Keratinocyte (primary cell): Measurements from ENCODE around the gene ERO1B. TPM values are rescaled to one million over a fixed set of nuclear protein-coding genes. Genes with fewer than 3 reads are reported as not detected.

Experiments
- DNase-seq: peaks from one replicate; pipeline ENCODE4 v3.0.0-alpha.2; 2011; ENCODE audit warnings: low read depth, missing footprints, low spot score
- FAIRE-seq: peaks from 2 replicates; lab custom pipeline; 2011; peaks lifted over from hg19 to GRCh38; lab: Jason Lieb, UNC
- H2AFZ ChIP-seq: 2 replicates; pipeline ENCODE4 v1.6.0; 2012; ENCODE audit warnings: low read length, control low read depth, inconsistent platforms; ENCODE audit not compliant: control insufficient read depth
- H3K27ac ChIP-seq: 2 replicates; pipeline ENCODE4 v1.5.1; 2011; ENCODE audit warnings: low read length; ENCODE audit not compliant: control insufficient read depth, insufficient read depth
- H3K27me3 ChIP-seq: 3 replicates; pipeline ENCODE4 v1.6.0; 2011; ENCODE audit warnings: low read length; ENCODE audit not compliant: control insufficient read depth, insufficient read depth; ENCODE audit errors: extremely low read depth
- H3K36me3 ChIP-seq, 2 experiments: 2 replicates in 1 of 2; 3 replicates in 1 of 2; pipeline ENCODE4 v1.5.1; 2011; ENCODE audit warnings: low read length in 2 of 2, mild to moderate bottlenecking in 1 of 2; ENCODE audit not compliant: control insufficient read depth in 2 of 2, insufficient read depth in 2 of 2; ENCODE audit errors: extremely low read depth in 1 of 2
- H3K4me1 ChIP-seq: 3 replicates; pipeline ENCODE4 v1.5.1; 2011; ENCODE audit warnings: low read length; ENCODE audit not compliant: control insufficient read depth, insufficient read depth; ENCODE audit errors: extremely low read depth
- H3K4me2 ChIP-seq: 3 replicates; pipeline ENCODE4 v1.6.0; 2011; ENCODE audit warnings: low read depth, low read length; ENCODE audit not compliant: control insufficient read depth, insufficient read depth; ENCODE audit errors: extremely low read depth
- H3K4me3 ChIP-seq, 3 experiments: fragments of 200-600 bp in 1 of 3; sonication (generic) in 1 of 3; 2 replicates in 2 of 3; 3 replicates in 1 of 3; pipeline ENCODE4 v1.5.1; 2011 to 2016; ENCODE audit warnings: low read length in 3 of 3, mild to moderate bottlenecking in 3 of 3, control low read depth in 2 of 3, inconsistent platforms in 1 of 3, low read depth in 1 of 3, mixed read lengths in 1 of 3, mixed run types in 1 of 3, moderate library complexity in 1 of 3; ENCODE audit not compliant: control insufficient read depth in 2 of 3, insufficient read depth in 2 of 3; ENCODE audit errors: extremely low read depth in 1 of 3
- H3K79me2 ChIP-seq: 2 replicates; pipeline ENCODE4 v1.6.0; 2012; ENCODE audit warnings: low read length; ENCODE audit not compliant: control insufficient read depth, insufficient read depth
- H3K9ac ChIP-seq: 3 replicates; pipeline ENCODE4 v1.6.0; 2011; ENCODE audit warnings: low read length; ENCODE audit not compliant: control insufficient read depth, insufficient read depth; ENCODE audit errors: extremely low read depth
- H3K9me1 ChIP-seq: 3 replicates; pipeline ENCODE4 v1.6.0; 2011; ENCODE audit warnings: low read length; ENCODE audit not compliant: control insufficient read depth, insufficient read depth; ENCODE audit errors: extremely low read depth
- H3K9me3 ChIP-seq: 2 replicates; pipeline ENCODE4 v1.5.1; 2012; ENCODE audit warnings: low read depth, low read length; ENCODE audit not compliant: control insufficient read depth
- H4K20me1 ChIP-seq: 3 replicates; pipeline ENCODE4 v1.6.0; 2011; ENCODE audit warnings: low read length; ENCODE audit not compliant: control insufficient read depth, insufficient read depth; ENCODE audit errors: extremely low read depth
- EZH2 ChIP-seq: IDR thresholded peaks from one replicate; pipeline ENCODE4 v1.6.1; 2012; ENCODE audit warnings: inconsistent platforms, mild to moderate bottlenecking, low read length, moderate library complexity
- dilution Hi-C: fragments of 300-500 bp; cut with MboI; formaldehyde crosslinking; loops from one replicate; pipeline ENCODE4 v1.7.0; 2020; ENCODE audit warnings: low sequenced_read_pairs; ENCODE audit not compliant: extremely low pct_ligation_motif_present
- polyA plus RNA-seq, 5 experiments: library from polyadenylated mRNA; depleted of rRNA in 3 of 5; stranded (reverse) in 3 of 5; stranded (forward) in 1 of 5; unstranded in 1 of 5; fragments of >200 nt; gene quantifications; 1 replicate in 1 of 5; 2 replicates in 3 of 5; 3 replicates in 1 of 5; pipeline versions ENCODE4 v1.2.1 to v1.2.3, GENCODE V29; 2011 to 2012; ENCODE audit warnings: missing spikeins in 2 of 5, low read depth in 1 of 5, low replicate concordance in 1 of 5
- TF ChIP-seq, protein P1 (sequence below), 3 experiments: IDR thresholded peaks in 1 of 3; conservative IDR thresholded peaks in 1 of 3; optimal IDR thresholded peaks in 1 of 3; 2 replicates in 2 of 3; 3 replicates in 1 of 3; pipeline versions ENCODE3 to v1.5.1; 2011; ENCODE audit warnings: low read length in 3 of 3, mild to moderate bottlenecking in 3 of 3, moderate library complexity in 2 of 3, control low read depth in 1 of 3, inconsistent platforms in 1 of 3; ENCODE audit not compliant: insufficient read depth in 2 of 3; ENCODE audit errors: extremely low read depth in 1 of 3

ERO1B gene
- polyA plus RNA-seq, 1 donor (not counting 4 experiments of a cell fraction or from before 2014, with no cell fraction given), result 3.1 TPM

DNA sequence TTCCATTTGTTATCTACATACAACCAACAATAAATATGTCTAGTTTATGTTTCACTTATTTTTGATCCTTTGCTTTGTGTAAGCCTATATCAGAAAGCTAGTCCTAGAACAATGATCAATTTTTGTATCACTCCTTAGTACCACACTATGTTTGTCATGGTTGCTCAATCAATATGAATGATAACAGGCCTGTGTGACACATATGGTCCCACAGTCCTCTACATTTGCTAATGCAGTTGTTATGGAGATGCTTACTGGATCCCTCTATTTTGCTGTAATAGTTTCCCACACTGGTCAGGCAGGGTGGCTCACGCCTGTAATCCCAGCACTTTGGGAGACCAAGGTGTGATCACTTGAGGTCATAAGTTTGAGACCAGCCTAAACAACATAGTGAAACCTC, 59.1 kb downstream of the ERO1B start:
- dilution Hi-C loops, result no loop called here
- Histone ChIP-seq H3K4me2 (no peak overlapping the region), H3K36me3 (no peaks in the 10 kb centered on the region), H3K4me3 (no peak overlapping the region), H3K9me1 (no peaks in the 10 kb centered on the region), H3K4me1 (no peaks in the 10 kb centered on the region), H3K9me3 (no peaks in the 10 kb centered on the region), H2AFZ (no peak overlapping the region), H3K27ac (no peak overlapping the region), H4K20me1 (no peaks in the 10 kb centered on the region), H3K27me3 (no peaks in the 10 kb centered on the region), H3K79me2 (no peaks in the 10 kb centered on the region), H3K9ac (no peak overlapping the region)
- FAIRE-seq (no peak), DNase-seq (no peak)
- TF ChIP-seq, protein P1, sequence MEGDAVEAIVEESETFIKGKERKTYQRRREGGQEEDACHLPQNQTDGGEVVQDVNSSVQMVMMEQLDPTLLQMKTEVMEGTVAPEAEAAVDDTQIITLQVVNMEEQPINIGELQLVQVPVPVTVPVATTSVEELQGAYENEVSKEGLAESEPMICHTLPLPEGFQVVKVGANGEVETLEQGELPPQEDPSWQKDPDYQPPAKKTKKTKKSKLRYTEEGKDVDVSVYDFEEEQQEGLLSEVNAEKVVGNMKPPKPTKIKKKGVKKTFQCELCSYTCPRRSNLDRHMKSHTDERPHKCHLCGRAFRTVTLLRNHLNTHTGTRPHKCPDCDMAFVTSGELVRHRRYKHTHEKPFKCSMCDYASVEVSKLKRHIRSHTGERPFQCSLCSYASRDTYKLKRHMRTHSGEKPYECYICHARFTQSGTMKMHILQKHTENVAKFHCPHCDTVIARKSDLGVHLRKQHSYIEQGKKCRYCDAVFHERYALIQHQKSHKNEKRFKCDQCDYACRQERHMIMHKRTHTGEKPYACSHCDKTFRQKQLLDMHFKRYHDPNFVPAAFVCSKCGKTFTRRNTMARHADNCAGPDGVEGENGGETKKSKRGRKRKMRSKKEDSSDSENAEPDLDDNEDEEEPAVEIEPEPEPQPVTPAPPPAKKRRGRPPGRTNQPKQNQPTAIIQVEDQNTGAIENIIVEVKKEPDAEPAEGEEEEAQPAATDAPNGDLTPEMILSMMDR (optimal IDR thresholded peaks at IDR 0.05 in 1 of 3, IDR thresholded peaks at IDR 0.05 in 1 of 3, conservative IDR thresholded peaks at IDR 0.05 in 1 of 3; ENCODE audit: extremely low read depth in 1 of 3, insufficient read depth in 2 of 3, low read length in 3 of 3), result no peak
- no peak for TF ChIP-seq EZH2

DNA sequence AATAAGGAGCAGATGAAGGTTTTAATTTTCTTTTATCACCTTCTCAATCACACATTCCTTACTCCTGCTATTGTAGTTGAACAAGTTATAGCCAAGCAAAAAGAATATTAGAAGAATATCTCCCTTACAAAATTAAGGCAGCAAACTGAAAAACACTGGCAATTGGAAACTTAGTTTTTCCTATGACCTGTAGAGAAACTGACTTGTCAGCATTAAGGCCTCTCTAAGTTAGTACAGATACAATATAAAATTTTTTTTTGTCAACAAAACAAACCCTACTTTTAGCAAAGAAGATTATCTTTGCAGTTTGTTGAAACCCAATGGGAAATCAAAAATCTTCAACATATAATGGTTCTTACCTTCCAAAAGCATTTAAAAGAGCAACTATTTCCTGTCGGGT, 61.3 kb downstream of the ERO1B start:
- no peak overlapping the region for H3K4me3 ChIP-seq
- no peak overlapping the region for H2AFZ ChIP-seq
- no peak overlapping the region for H3K27ac ChIP-seq
- H3K36me3 ChIP-seq, result no peaks in the 10 kb centered on the region
- TF ChIP-seq EZH2, result no peak
- TF ChIP-seq, protein P1 (optimal IDR thresholded peaks at IDR 0.05 in 1 of 3, IDR thresholded peaks at IDR 0.05 in 1 of 3, conservative IDR thresholded peaks at IDR 0.05 in 1 of 3; ENCODE audit: extremely low read depth in 1 of 3, insufficient read depth in 2 of 3, low read length in 3 of 3), result no peak
- dilution Hi-C loops, result no loop called here
- no peaks in the 10 kb centered on the region for H3K27me3 ChIP-seq
- no peaks in the 10 kb centered on the region for H3K9me3 ChIP-seq
- H4K20me1 ChIP-seq, result no peaks in the 10 kb centered on the region
- no peak overlapping the region for H3K9ac ChIP-seq
- H3K79me2 ChIP-seq, result no peaks in the 10 kb centered on the region
- no peaks in the 10 kb centered on the region for H3K9me1 ChIP-seq
- DNase-seq (no peak), FAIRE-seq (no peak)
- no peaks in the 10 kb centered on the region for H3K4me1 ChIP-seq
- no peak overlapping the region for H3K4me2 ChIP-seq
